NCI-H510A treated with DMSO at 0.1 percent for 48 hours (cell line): ENCODE measurements around the gene DTD1.
"Not testable (repeated sequence)": the region's sequence is repeated elsewhere in the genome, so short reads cannot be mapped to it uniquely, and the experiment has no call there.

Experiments
- DNase-seq: peaks from one replicate; lab custom pipeline; 2025; lab: John Stamatoyannopoulos, UW

The DTD1 gene

GRCh38 chr20:18743665-18744440, 156.0 kb downstream of the DTD1 start:
- DNase-seq = no peak

- no peak for DNase-seq
These were observed 159.2 kb downstream of the DTD1 start for GRCh38 chr20:18747090-18747489.

GRCh38 chr20:18748987-18749386, 161.1 kb downstream of the DTD1 start:
- DNase-seq = peak; percentile 22

- no peak for DNase-seq
These were observed 161.7 kb downstream of the DTD1 start for GRCh38 chr20:18749528-18749927.

- peak; percentile 45 for DNase-seq
These were observed 162.9 kb downstream of the DTD1 start for GRCh38 chr20:18750735-18751134.

GRCh38 chr20:18754030-18754652, 166.3 kb downstream of the DTD1 start:
- no peak for DNase-seq

GRCh38 chr20:18754653-18755045, 166.8 kb downstream of the DTD1 start:
- no peak for DNase-seq

- DNase-seq = not testable (repeated sequence)
These were observed 173.0 kb downstream of the DTD1 start for GRCh38 chr20:18760852-18761251.

GRCh38 chr20:18767676-18768075, 179.8 kb downstream of the DTD1 start:
- no peak for DNase-seq

GRCh38 chr20:18773566-18773965, 185.7 kb downstream of the DTD1 start:
- DNase-seq = no peak

- DNase-seq = no peak
These were observed 186.4 kb downstream of the DTD1 start for GRCh38 chr20:18774207-18774606.

GRCh38 chr20:18775633-18776032, 187.8 kb downstream of the DTD1 start:
- DNase-seq = no peak

GRCh38 chr20:18778690-18779392, 191.0 kb downstream of the DTD1 start:
- no peak for DNase-seq

GRCh38 chr20:18780385-18781130, 192.7 kb downstream of the DTD1 start:
- DNase-seq = no peak

GRCh38 chr20:18781509-18781908, 193.7 kb downstream of the DTD1 start:
- no peak for DNase-seq

GRCh38 chr20:18783385-18783959, 195.6 kb downstream of the DTD1 start:
- DNase-seq = no peak

- not testable (repeated sequence) for DNase-seq
These were observed 199.2 kb downstream of the DTD1 start for GRCh38 chr20:18787046-18787445.

GRCh38 chr20:18788021-18788420, 200.2 kb downstream of the DTD1 start:
- DNase-seq = no peak

- DNase-seq = no peak
These were observed 202.9 kb downstream of the DTD1 start for GRCh38 chr20:18790787-18791186.

GRCh38 chr20:18793625-18794427, 206.0 kb downstream of the DTD1 start:
- DNase-seq = peak; percentile 97

- DNase-seq = no peak
These were observed 206.6 kb downstream of the DTD1 start for GRCh38 chr20:18794428-18794787.
